H1 (cell line): ENCODE data around the gene GALNT2. TPM values are rescaled to one million over a fixed set of nuclear protein-coding genes. Genes with fewer than 3 reads are reported as not detected.

Experiments
- CTCF ChIA-PET: fragments of 300-600 bp; sonication (Branson Sonifier 250); formaldehyde crosslinking; loops from one replicate; lab custom pipeline; 2021; ENCODE audit not compliant: partially characterized antibody; lab: Charles Lee
- POLR2A ChIA-PET: fragments of 300-600 bp; sonication (Branson Sonifier 250); formaldehyde crosslinking; loops from one replicate; lab custom pipeline; 2021; ENCODE audit warnings: inconsistent platforms; ENCODE audit not compliant: partially characterized antibody; lab: Charles Lee
- DNase-seq, 2 experiments: peaks; one replicate each; pipeline versions ENCODE4 v3.0.0 to v3.0.0-alpha.2; 2010 to 2022; ENCODE audit warnings: low spot score in 2 of 2, low read depth in 1 of 2, mixed read lengths in 1 of 2
- FAIRE-seq: peaks from 2 replicates; lab custom pipeline; 2011; peaks lifted over from hg19 to GRCh38; lab: Jason Lieb, UNC
- H2AFZ ChIP-seq: 2 replicates; pipeline ENCODE4 v1.8.1; 2012; ENCODE audit warnings: low read length, inconsistent platforms
- H2AK5ac ChIP-seq: 2 replicates; pipeline ENCODE4 v1.6.1; 2013; ENCODE audit warnings: low read depth, low read length
- H2BK120ac ChIP-seq: replicated peaks from 2 replicates; pipeline ENCODE3; 2013; ENCODE audit warnings: low read depth, low read length, inconsistent platforms
- H2BK12ac ChIP-seq: 2 replicates; pipeline ENCODE4 v1.6.1; 2013; ENCODE audit warnings: low read depth, low read length
- H2BK15ac ChIP-seq: 2 replicates; pipeline ENCODE4 v1.6.1; 2013; ENCODE audit warnings: low read length
- H2BK20ac ChIP-seq: 2 replicates; pipeline ENCODE4 v1.6.1; 2013; ENCODE audit warnings: low read length
- H2BK5ac ChIP-seq: 2 replicates; pipeline ENCODE4 v1.6.1; 2013; ENCODE audit warnings: low read depth, low read length
- H3K14ac ChIP-seq: 2 replicates; pipeline ENCODE4 v1.6.1; 2013; ENCODE audit warnings: inconsistent platforms; ENCODE audit not compliant: insufficient read length
- H3K18ac ChIP-seq: 2 replicates; pipeline ENCODE4 v1.6.1; 2013; ENCODE audit warnings: low read length; ENCODE audit errors: extremely low read depth
- H3K23ac ChIP-seq: 2 replicates; pipeline ENCODE4 v1.6.1; 2013; ENCODE audit warnings: inconsistent platforms; ENCODE audit not compliant: insufficient read length
- H3K23me2 ChIP-seq: 2 replicates; pipeline ENCODE4 v1.6.1; 2013; ENCODE audit warnings: low read depth, low read length
- H3K27ac ChIP-seq: 2 replicates; pipeline ENCODE4 v1.6.1; 2011; ENCODE audit warnings: low read depth, low read length, inconsistent platforms
- H3K27me3 ChIP-seq, 4 experiments: replicated peaks in 1 of 4; 1 replicate in 1 of 4; 2 replicates in 3 of 4; pipeline versions ENCODE4 v1.6.1 to v1.8.1; 2011 to 2013; ENCODE audit warnings: low read length in 3 of 4, mild to moderate bottlenecking in 3 of 4, inconsistent platforms in 2 of 4, mixed read lengths in 2 of 4, moderate library complexity in 1 of 4; ENCODE audit not compliant: control insufficient read depth in 3 of 4, insufficient read depth in 3 of 4; ENCODE audit errors: extremely low read depth in 1 of 4
- H3K36me3 ChIP-seq, 4 experiments: 2 replicates each; pipeline versions ENCODE4 v1.6.1 to v1.8.1; 2011 to 2013; ENCODE audit warnings: mild to moderate bottlenecking in 4 of 4, low read length in 3 of 4, moderate library complexity in 2 of 4, control low read depth in 1 of 4, inconsistent platforms in 1 of 4; ENCODE audit not compliant: insufficient read depth in 4 of 4, control insufficient read depth in 2 of 4
- H3K4ac ChIP-seq: replicated peaks from 2 replicates; pipeline ENCODE3; 2013; ENCODE audit warnings: low read length, low read depth, mixed read lengths, inconsistent platforms; ENCODE audit not compliant: insufficient read length
- H3K4me1 ChIP-seq, 4 experiments: replicated peaks in 1 of 4; 1 replicate in 1 of 4; 2 replicates in 3 of 4; pipeline versions ENCODE4 v1.6.1 to v1.8.1; 2011 to 2013; ENCODE audit warnings: low read length in 3 of 4, inconsistent platforms in 2 of 4, mixed read lengths in 1 of 4; ENCODE audit not compliant: insufficient read depth in 4 of 4, control insufficient read depth in 3 of 4
- H3K4me2 ChIP-seq, 2 experiments: 2 replicates each; pipeline versions ENCODE4 v1.6.1 to v1.8.1; 2011 to 2013; ENCODE audit warnings: low read depth in 2 of 2, low read length in 2 of 2, control low read depth in 1 of 2, inconsistent platforms in 1 of 2, mild to moderate bottlenecking in 1 of 2; ENCODE audit not compliant: insufficient read depth in 1 of 2
- H3K4me3 ChIP-seq, 4 experiments: fragments of 200-600, 300-600 bp in 1 of 4; sonication (generic), shearing (Covaris generic), sonication (Bioruptor Twin) in 1 of 4; 2 replicates each; pipeline versions ENCODE4 v1.5.1 to v1.8.1; 2011 to 2016; ENCODE audit warnings: low read length in 4 of 4, low read depth in 3 of 4, control low read depth in 2 of 4, inconsistent platforms in 2 of 4, mild to moderate bottlenecking in 2 of 4, mixed read lengths in 1 of 4, moderate library complexity in 1 of 4; ENCODE audit not compliant: insufficient read depth in 2 of 4; ENCODE audit errors: extremely low read depth in 1 of 4
- H3K56ac ChIP-seq: replicated peaks from 2 replicates; pipeline ENCODE3; 2013; ENCODE audit warnings: low read depth, mild to moderate bottlenecking, mixed read lengths, low read length, inconsistent platforms; ENCODE audit not compliant: insufficient read length
- H3K79me1 ChIP-seq: 2 replicates; pipeline ENCODE4 v1.6.1; 2013; ENCODE audit warnings: low read depth, low read length, control low read depth
- H3K79me2 ChIP-seq, 2 experiments: 2 replicates each; pipeline versions ENCODE4 v1.6.1 to v1.8.1; 2012 to 2013; ENCODE audit warnings: low read length in 2 of 2, mild to moderate bottlenecking in 2 of 2, inconsistent platforms in 1 of 2; ENCODE audit not compliant: insufficient read depth in 2 of 2, control insufficient read depth in 1 of 2
- H3K9ac ChIP-seq, 4 experiments: replicated peaks in 1 of 4; 1 replicate in 1 of 4; 2 replicates in 3 of 4; pipeline versions ENCODE4 v1.6.1 to v1.8.1; 2011 to 2013; ENCODE audit warnings: low read depth in 3 of 4, low read length in 3 of 4, control low read depth in 2 of 4, mild to moderate bottlenecking in 2 of 4, moderate library complexity in 2 of 4, inconsistent platforms in 1 of 4; ENCODE audit errors: extremely low read depth in 1 of 4
- H3K9me3 ChIP-seq, 2 experiments: 2 replicates each; pipeline versions ENCODE4 v1.6.1 to v1.8.1; 2012 to 2013; ENCODE audit warnings: mild to moderate bottlenecking in 2 of 2, moderate library complexity in 2 of 2, control low read depth in 1 of 2, inconsistent platforms in 1 of 2, low read depth in 1 of 2, low read length in 1 of 2, mixed read lengths in 1 of 2; ENCODE audit not compliant: insufficient read depth in 2 of 2
- H4K20me1 ChIP-seq, 2 experiments: replicated peaks in 1 of 2; 2 replicates each; pipeline versions ENCODE3 to v1.8.1; 2011 to 2013; ENCODE audit warnings: inconsistent platforms in 2 of 2, low read length in 2 of 2, mild to moderate bottlenecking in 1 of 2; ENCODE audit not compliant: insufficient read depth in 2 of 2, control insufficient read depth in 1 of 2
- H4K5ac ChIP-seq: 2 replicates; pipeline ENCODE4 v1.6.1; 2013; ENCODE audit warnings: low read length, low read depth, mixed read lengths, inconsistent platforms; ENCODE audit not compliant: insufficient read length
- H4K8ac ChIP-seq: 2 replicates; pipeline ENCODE4 v1.8.0; 2013; ENCODE audit warnings: mild to moderate bottlenecking, moderate library complexity, low read length, inconsistent platforms; ENCODE audit not compliant: insufficient read depth; ENCODE audit errors: extremely low read depth
- H4K91ac ChIP-seq: replicated peaks from 2 replicates; pipeline ENCODE3; 2013; ENCODE audit warnings: low read length, mixed read lengths, inconsistent platforms; ENCODE audit not compliant: insufficient read length
- ATF2 ChIP-seq: IDR thresholded peaks from 2 replicates; pipeline ENCODE4 v1.6.1; 2012; ENCODE audit warnings: low read length, inconsistent platforms
- BCL11A ChIP-seq, 2 experiments: IDR thresholded peaks; one replicate each; pipeline ENCODE4 v1.6.1; 2011; ENCODE audit warnings: low read depth in 2 of 2, low read length in 2 of 2, mild to moderate bottlenecking in 2 of 2
- CTCF ChIP-seq, 3 experiments: IDR thresholded peaks; 1 replicate in 2 of 3; 2 replicates in 1 of 3; pipeline versions ENCODE4 v1.5.1 to v1.6.1; 2011; ENCODE audit warnings: low read length in 3 of 3, mild to moderate bottlenecking in 3 of 3, inconsistent platforms in 2 of 3, low read depth in 1 of 3, moderate library complexity in 1 of 3; ENCODE audit not compliant: insufficient read depth in 1 of 3; ENCODE audit errors: control extremely low read depth in 1 of 3
- FOSL1 ChIP-seq: IDR thresholded peaks from 2 replicates; pipeline ENCODE4 v1.6.1; 2011; ENCODE audit warnings: mild to moderate bottlenecking, low read depth, low read length, moderate library complexity; ENCODE audit not compliant: insufficient read depth
- GABPA ChIP-seq: IDR thresholded peaks from 2 replicates; pipeline ENCODE4 v1.6.1; 2011; ENCODE audit warnings: mild to moderate bottlenecking, low read length, moderate library complexity, borderline replicate concordance; ENCODE audit not compliant: insufficient read depth
- HDAC2 ChIP-seq, 2 experiments: fragments of 300-600 bp in 1 of 2; sonication (generic) in 1 of 2; IDR thresholded peaks; 2 replicates each; pipeline ENCODE4 v1.6.1; 2011 to 2012; ENCODE audit warnings: low read depth in 2 of 2, low read length in 2 of 2, mild to moderate bottlenecking in 2 of 2, moderate library complexity in 2 of 2, borderline replicate concordance in 1 of 2, inconsistent platforms in 1 of 2
- KDM5A ChIP-seq: fragments of 200-600 bp; IDR thresholded peaks from 2 replicates; pipeline ENCODE4 v1.7.1; 2012; ENCODE audit warnings: mild to moderate bottlenecking, low read length, inconsistent platforms, mixed read lengths
- POU5F1 ChIP-seq: IDR thresholded peaks from 2 replicates; pipeline ENCODE4 v1.6.1; 2011; ENCODE audit warnings: low read depth, mild to moderate bottlenecking, low read length, moderate library complexity
- WGBS, 2 experiments: shearing (Covaris generic) in 1 of 2; methylation state at CpG; one replicate each; pipeline versions ENCODE4 v1.1.6 to v1.1.7; 2013 to 2015; ENCODE audit warnings: low lambda C conversion rate in 2 of 2, mixed read lengths in 2 of 2, inconsistent platforms in 1 of 2, low coverage in 1 of 2, missing lambda C conversion rate in 1 of 2; ENCODE audit not compliant: insufficient replicate concordance in 2 of 2, insufficient coverage in 1 of 2, insufficient read length in 1 of 2; ENCODE audit errors: extremely low coverage in 1 of 2, missing lambda C conversion rate in 1 of 2; 5-methylcytosine and 5-hydroxymethylcytosine counted together
- polyA plus RNA-seq, 7 experiments: library from polyadenylated mRNA; depleted of rRNA in 3 of 7; stranded (reverse) in 5 of 7; unstranded in 2 of 7; fragments of >200 nt in 5 of 7; fragments of 200-250 nt in 2 of 7; gene quantifications; 1 replicate in 5 of 7; 2 replicates in 1 of 7; 4 replicates in 1 of 7; pipeline versions ENCODE4 v1.2.1 to v1.2.3, GENCODE V29; 2011 to 2013; ENCODE audit warnings: missing spikeins in 2 of 7, mixed read lengths in 2 of 7
- total RNA-seq: library from RNA; stranded (reverse); fragmentation: NEBNext Ultra II Directional; extraction: Animal tissue kit (Norgen Biotek cat#: 25700); gene quantifications from 2 replicates; pipeline ENCODE4 v1.2.1, GENCODE V29; 2021

The GALNT2 gene
- total and polyA plus RNA-seq, 2 of the 8 experiments (the other 6 are each of a cell fraction or from before 2014, with no cell fraction given): 34.5 to 75.3 TPM

GRCh38 chr1:230280906-230281413, 213.9 kb downstream of the GALNT2 start:
- Histone ChIP-seq H2BK20ac (no peak overlapping the region), H2BK12ac (no peak overlapping the region), H3K27me3 (no peaks in the 10 kb centered on the region), H4K5ac (no peak overlapping the region), H2BK5ac (no peak overlapping the region), H3K4me2 (no peak overlapping the region), H3K79me1 (no peaks in the 10 kb centered on the region), H3K79me2 (no peaks in the 10 kb centered on the region), H3K27ac (no peak overlapping the region), H3K4me1 (peaks cover 9 to 21% (median 11%) of the 10 kb centered on the region in 4 experiments), H4K8ac (no peak overlapping the region), H4K91ac (no peak overlapping the region), H3K9me3 (no peaks in the 10 kb centered on the region), H3K14ac (no peak overlapping the region), H3K4me3 (no peak overlapping the region), H3K23me2 (no peaks in the 10 kb centered on the region), H3K56ac (no peak overlapping the region), H2BK120ac (no peak overlapping the region), H2AFZ (no peak overlapping the region), H2BK15ac (no peak overlapping the region), H3K4ac (no peak overlapping the region), H3K23ac (no peak overlapping the region), H3K36me3 (peaks cover 0 to 6% (median 1%) of the 10 kb centered on the region in 4 experiments; a peak in 3 of 8 replicates), H2AK5ac (no peak overlapping the region), H3K18ac (no peak overlapping the region), H3K9ac (no peak overlapping the region), H4K20me1 (peaks cover 0 to 3% of the 10 kb centered on the region in 2 experiments)
- ChIA-PET CTCF (interaction anchor here (1.0 to 1.8 kb wide), 4 partner anchors 8 to 114 kb away, joined by 3 to 6 read pairs (median 4); no protein-coding TSS in a partner anchor), POLR2A (interaction anchor here (1.4 kb wide), 1 partner anchor 10 kb away, joined by 3 read pairs; no protein-coding TSS in a partner anchor)
- FAIRE-seq (no peak), DNase-seq (no peak)
- WGBS, 2 experiments: 96% methylated on average over 23 of the region's 23 CpGs; no CpG with 5 or more reads in 1 of the 2 experiments
- TF ChIP-seq CTCF (IDR thresholded peaks at IDR 0.05; ENCODE audit: control extremely low read depth in 1 of 3, insufficient read depth in 1 of 3, low read depth in 1 of 3, low read length in 3 of 3): no peak
- no peak for TF ChIP-seq ATF2
- TF ChIP-seq BCL11A (IDR thresholded peaks at IDR 0.05; ENCODE audit: low read depth in 2 of 2, low read length in 2 of 2): no peak
- TF ChIP-seq HDAC2 (IDR thresholded peaks at IDR 0.05; ENCODE audit: borderline replicate concordance in 1 of 2, low read depth in 2 of 2, low read length in 2 of 2): no peak
- TF ChIP-seq POU5F1: no peak
- no peak for TF ChIP-seq FOSL1
- no peak for TF ChIP-seq GABPA
- TF ChIP-seq KDM5A: no peak
